Measurements from ENCODE around the gene ASAP2.

ASAP2 gene

GRCh38 chr2:9328931-9329330 lies 122.3 kb downstream of the ASAP2 start:
- Histone ChIP-seq H3K9me2 (replicated peaks; ENCODE audit: insufficient read depth, low read length) (no peaks in the 10 kb centered on the region), H3K9ac (ENCODE audit: low read length) (no peak overlapping the region), H3K27me3 (replicated peaks; ENCODE audit: insufficient read depth, low read length) (no peaks in the 10 kb centered on the region), H3K4me1 (ENCODE audit: low read length) (no peaks in the 10 kb centered on the region), H3K9me3 (replicated peaks; ENCODE audit: insufficient read depth, low read length) (no peaks in the 10 kb centered on the region), H3K4me3 (ENCODE audit: low read length) (no peak overlapping the region), H4K20me1 (ENCODE audit: insufficient read depth, low read length) (no peaks in the 10 kb centered on the region), H3K27ac (ENCODE audit: low read length) (no peak overlapping the region), H3K4me2 (ENCODE audit: low read depth, low read length) (no peak overlapping the region), H2AFZ (ENCODE audit: low read length) (no peak overlapping the region), H3K36me3 (replicated peaks; ENCODE audit: insufficient read depth, low read length) (0 out of 2 replicates have a peak, but pooled peaks cover 3% of the 10 kb centered on the region), H3F3A (ENCODE audit: insufficient read depth, low read length) (no peaks in the 10 kb centered on the region), H3K79me2 (ENCODE audit: low read length) (no peaks in the 10 kb centered on the region)
- TF ChIP-seq EZH2 (optimal IDR thresholded peaks at IDR 0.05; ENCODE audit: low read depth, low read length) (no peak), CTCF (IDR thresholded peaks at IDR 0.05; ENCODE audit: low read length) (no peak), EZH2phosphoT487 (IDR thresholded peaks at IDR 0.05; ENCODE audit: low read length) (no peak)
- DNase-seq = no peak

GRCh38 chr2:9329497-9329896 lies 122.9 kb downstream of the ASAP2 start:
- Histone ChIP-seq H3K27me3 (replicated peaks; ENCODE audit: insufficient read depth, low read length) (no peaks in the 10 kb centered on the region), H3K4me3 (ENCODE audit: low read length) (no peak overlapping the region), H3K9me2 (replicated peaks; ENCODE audit: insufficient read depth, low read length) (no peaks in the 10 kb centered on the region), H3F3A (ENCODE audit: insufficient read depth, low read length) (no peaks in the 10 kb centered on the region), H3K27ac (ENCODE audit: low read length) (no peak overlapping the region), H3K36me3 (replicated peaks; ENCODE audit: insufficient read depth, low read length) (0 out of 2 replicates have a peak, but pooled peaks cover 3% of the 10 kb centered on the region), H3K79me2 (ENCODE audit: low read length) (no peaks in the 10 kb centered on the region), H4K20me1 (ENCODE audit: insufficient read depth, low read length) (no peaks in the 10 kb centered on the region), H3K4me1 (ENCODE audit: low read length) (no peaks in the 10 kb centered on the region), H3K9me3 (replicated peaks; ENCODE audit: insufficient read depth, low read length) (no peaks in the 10 kb centered on the region), H3K4me2 (ENCODE audit: low read depth, low read length) (no peak overlapping the region), H3K9ac (ENCODE audit: low read length) (no peak overlapping the region), H2AFZ (ENCODE audit: low read length) (no peak overlapping the region)
- TF ChIP-seq CTCF (IDR thresholded peaks at IDR 0.05; ENCODE audit: low read length) (no peak), EZH2phosphoT487 (IDR thresholded peaks at IDR 0.05; ENCODE audit: low read length) (no peak), EZH2 (optimal IDR thresholded peaks at IDR 0.05; ENCODE audit: low read depth, low read length) (no peak)
- DNase-seq = no peak

- H3K79me2 ChIP-seq (ENCODE audit: low read length) = no peaks in the 10 kb centered on the region
- H2AFZ ChIP-seq (ENCODE audit: low read length) = no peak overlapping the region
- H3F3A ChIP-seq (ENCODE audit: insufficient read depth, low read length) = no peaks in the 10 kb centered on the region
- no peak overlapping the region for H3K4me2 ChIP-seq (ENCODE audit: low read depth, low read length)
- no peaks in the 10 kb centered on the region for H3K27me3 ChIP-seq (replicated peaks; ENCODE audit: insufficient read depth, low read length)
- no peaks in the 10 kb centered on the region for H3K4me1 ChIP-seq (ENCODE audit: low read length)
- H3K4me3 ChIP-seq (ENCODE audit: low read length) = no peak overlapping the region
- H3K36me3 ChIP-seq (replicated peaks; ENCODE audit: insufficient read depth, low read length) = 0 out of 2 replicates have a peak, but pooled peaks cover 3% of the 10 kb centered on the region
- no peak for DNase-seq
- no peak overlapping the region for H3K27ac ChIP-seq (ENCODE audit: low read length)
- no peaks in the 10 kb centered on the region for H3K9me3 ChIP-seq (replicated peaks; ENCODE audit: insufficient read depth, low read length)
- H3K9ac ChIP-seq (ENCODE audit: low read length) = no peak overlapping the region
- H4K20me1 ChIP-seq (ENCODE audit: insufficient read depth, low read length) = no peaks in the 10 kb centered on the region
- H3K9me2 ChIP-seq (replicated peaks; ENCODE audit: insufficient read depth, low read length) = no peaks in the 10 kb centered on the region
- no peak for TF ChIP-seq EZH2phosphoT487 (IDR thresholded peaks at IDR 0.05; ENCODE audit: low read length)
- TF ChIP-seq EZH2 (optimal IDR thresholded peaks at IDR 0.05; ENCODE audit: low read depth, low read length) = no peak
- TF ChIP-seq CTCF (IDR thresholded peaks at IDR 0.05; ENCODE audit: low read length) = no peak
These were observed 124.1 kb downstream of the ASAP2 start for GRCh38 chr2:9330612-9331270.
